Small intestine (tissue), 7 donors: ENCODE data around the gene DPY19L3. TPM values are rescaled to one million over a fixed set of nuclear protein-coding genes. Genes with fewer than 3 reads are reported as not detected.
A peak's percentile ranks its signal among the peaks of the same experiment; 100 is the strongest.
"Not testable (repeated sequence)": the region's sequence is repeated elsewhere in the genome, so short reads cannot be mapped to it uniquely, and the experiment has no call there.

ENCODE experiments used
- DNase-seq, 2 donors: peaks; one replicate each; pipeline versions ENCODE4 v3.0.0 to v3.0.0-alpha.2; 2013
- FAIRE-seq: peaks from 2 replicates; lab custom pipeline; 2012; peaks lifted over from hg19 to GRCh38; lab: Jason Lieb, UNC
- H3K27ac ChIP-seq, 3 donors: one replicate each; pipeline ENCODE4 v1.5.1; 2013; ENCODE audit warnings: low read length in 2 of 3, mild to moderate bottlenecking in 2 of 3, control low read depth in 1 of 3, inconsistent platforms in 1 of 3, low read depth in 1 of 3, moderate library complexity in 1 of 3
- H3K27me3 ChIP-seq, 3 donors: one replicate each; pipeline ENCODE4 v1.6.1; 2013; ENCODE audit warnings: low read length in 3 of 3, inconsistent platforms in 1 of 3; ENCODE audit not compliant: control insufficient read depth in 3 of 3, insufficient read depth in 3 of 3
- H3K36me3 ChIP-seq, 3 donors: one replicate each; pipeline ENCODE4 v1.6.1; 2013; ENCODE audit warnings: low read length in 3 of 3, inconsistent platforms in 1 of 3, low read depth in 1 of 3, mild to moderate bottlenecking in 1 of 3, moderate library complexity in 1 of 3; ENCODE audit not compliant: control insufficient read depth in 3 of 3, insufficient read depth in 2 of 3
- H3K4me1 ChIP-seq, 3 donors: one replicate each; pipeline ENCODE4 v1.6.1; 2013; ENCODE audit warnings: low read length in 2 of 3, inconsistent platforms in 1 of 3, low read depth in 1 of 3, mild to moderate bottlenecking in 1 of 3, moderate library complexity in 1 of 3; ENCODE audit not compliant: control insufficient read depth in 3 of 3, insufficient read depth in 2 of 3
- H3K4me3 ChIP-seq, 3 donors: one replicate each; pipeline ENCODE4 v1.5.1; 2013; ENCODE audit warnings: low read length in 3 of 3, control low read depth in 1 of 3, inconsistent platforms in 1 of 3, low read depth in 1 of 3, mild to moderate bottlenecking in 1 of 3, moderate library complexity in 1 of 3
- H3K9me3 ChIP-seq, 2 donors: one replicate each; pipeline ENCODE4 v1.6.1; 2013; ENCODE audit warnings: low read depth in 1 of 2, low read length in 1 of 2; ENCODE audit not compliant: control insufficient read depth in 2 of 2, insufficient read depth in 1 of 2
- WGBS, 3 donors: extraction: QIAGEN DNeasy Blood & Tissue Kit; methylation state at CpG; one replicate each; pipeline ENCODE4 v1.1.7; 2013; 5-methylcytosine and 5-hydroxymethylcytosine counted together
- polyA plus RNA-seq, 4 donors: library from polyadenylated mRNA; stranded (reverse) in 3 of 4; unstranded in 1 of 4; fragments of 200-250 nt in 3 of 4; fragments of 120-200 nt in 1 of 4; gene quantifications; one replicate each; pipeline versions ENCODE4 v1.2.1 to v1.2.3, GENCODE V29; 2013
- donor health status: healthy with polysubstance abuse.
- donor health status: control.
- donor health status: control.
- donor health status: Bipolar disorder and iron deficiency.
- donor health status: healthy.

The DPY19L3 gene
- polyA plus RNA-seq, 4 donors, result 2.7 to 34.7 (median 3.6) TPM

DNA sequence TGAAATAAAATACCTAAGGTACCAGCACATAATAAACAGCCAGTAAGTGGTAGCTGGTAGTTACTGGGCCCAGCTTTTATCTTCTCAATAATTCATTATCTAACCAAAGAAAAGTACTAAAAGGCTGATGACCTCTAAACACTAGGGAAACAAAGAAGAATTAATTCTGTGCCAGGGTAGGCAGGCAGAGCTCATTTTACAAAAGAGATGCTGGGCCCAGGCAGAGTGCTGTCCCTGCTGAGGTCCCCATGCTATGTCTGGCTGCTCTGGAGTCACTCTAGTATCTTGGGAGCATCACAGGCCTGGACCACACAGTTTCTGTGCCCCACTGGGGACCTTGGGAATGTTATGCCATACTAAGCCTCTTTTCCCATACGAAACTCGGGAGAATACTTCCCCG, 41.9 kb upstream of the DPY19L3 start:
- Histone ChIP-seq H3K27ac (no peak overlapping the region), H3K4me1 (peaks cover 0 to 2% (median 0%) of the 10 kb centered on the region in 3 donors), H3K27me3 (no peaks in the 10 kb centered on the region), H3K9me3 (no peaks in the 10 kb centered on the region), H3K36me3 (peaks cover 4 to 20% (median 17%) of the 10 kb centered on the region in 3 donors), H3K4me3 (no peak overlapping the region)
- no peak for FAIRE-seq
- DNase-seq, result no peak
- WGBS, 3 donors, result 93 to 95% (median 94%) methylated on average over 3 of the region's 3 CpGs

DNA sequence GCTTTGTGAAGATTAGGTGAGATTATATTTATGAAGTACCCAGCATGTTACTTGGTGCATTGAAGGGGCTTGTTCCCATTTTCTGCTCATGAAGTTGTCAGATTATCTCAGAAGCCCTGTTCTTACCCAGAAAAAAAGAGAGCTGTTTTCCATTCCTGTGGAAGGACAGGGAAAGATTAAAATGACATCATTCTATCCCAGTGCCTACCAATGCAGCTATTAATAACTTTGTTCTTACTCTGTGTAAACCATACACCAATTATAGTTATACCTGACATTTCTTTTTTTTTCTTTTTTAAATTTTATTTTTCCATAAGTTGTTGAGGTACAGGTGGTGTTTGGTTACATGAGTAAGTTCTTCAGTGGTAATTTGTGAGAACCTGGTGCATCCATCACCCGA, 41.5 kb upstream of the DPY19L3 start:
- H3K27me3 ChIP-seq, result no peaks in the 10 kb centered on the region
- no peak overlapping the region for H3K27ac ChIP-seq
- peaks cover 4 to 19% (median 17%) of the 10 kb centered on the region in 3 donors for H3K36me3 ChIP-seq
- H3K4me1 ChIP-seq, result peaks cover 0 to 2% (median 0%) of the 10 kb centered on the region in 3 donors
- no peak overlapping the region for H3K4me3 ChIP-seq
- FAIRE-seq (no peak), DNase-seq (no peak)
- 93 to 100% (median 96%) methylated on average over 1 of the region's 1 CpG for WGBS, 3 donors
- H3K9me3 ChIP-seq, result no peaks in the 10 kb centered on the region

DNA sequence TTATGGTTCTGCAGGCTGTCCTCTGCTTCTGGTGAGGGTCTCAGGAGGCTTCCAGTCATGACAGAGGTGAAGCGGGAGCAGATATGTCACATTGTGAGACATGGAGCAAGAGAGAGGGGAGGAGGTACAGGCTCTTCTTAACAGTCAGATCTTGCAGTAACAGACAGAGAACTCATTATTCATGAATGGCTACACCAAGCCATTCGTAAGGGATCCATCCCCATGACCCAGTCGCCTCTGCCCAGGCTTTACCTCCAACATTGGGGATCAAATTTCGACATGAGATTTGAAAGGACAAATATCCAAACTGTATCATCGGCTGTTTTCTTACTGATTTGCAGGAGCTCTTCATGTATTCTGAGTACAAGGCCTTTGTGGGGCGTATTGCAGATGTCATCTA, 38.5 kb upstream of the DPY19L3 start:
- H3K4me1 ChIP-seq, result peaks cover 0 to 2% (median 0%) of the 10 kb centered on the region in 3 donors
- WGBS, 3 donors, result 84 to 86% (median 85%) methylated on average over 6 of the region's 6 CpGs
- DNase-seq (no peak), FAIRE-seq (no peak)
- H3K27me3 ChIP-seq, result no peaks in the 10 kb centered on the region
- H3K9me3 ChIP-seq, result no peaks in the 10 kb centered on the region
- H3K4me3 ChIP-seq, result no peak overlapping the region
- H3K36me3 ChIP-seq, result peaks cover 2 to 23% (median 16%) of the 10 kb centered on the region in 3 donors
- H3K27ac ChIP-seq, result no peak overlapping the region

- Histone ChIP-seq H3K4me1 (peaks cover 2 to 3% (median 2%) of the 10 kb centered on the region in 3 donors), H3K36me3 (peaks cover 0 to 30% (median 12%) of the 10 kb centered on the region in 3 donors), H3K4me3 (no peak overlapping the region), H3K27ac (no peak overlapping the region), H3K27me3 (no peaks in the 10 kb centered on the region), H3K9me3 (peaks cover 0 to 9% of the 10 kb centered on the region in 2 donors)
- no peak for DNase-seq
- WGBS, 3 donors, result 92 to 99% (median 98%) methylated on average over 3 of the region's 3 CpGs
- FAIRE-seq, result no peak
Observed at GRCh38 chr19:32367948-32368536, 37.5 kb upstream of the DPY19L3 start.

DNA sequence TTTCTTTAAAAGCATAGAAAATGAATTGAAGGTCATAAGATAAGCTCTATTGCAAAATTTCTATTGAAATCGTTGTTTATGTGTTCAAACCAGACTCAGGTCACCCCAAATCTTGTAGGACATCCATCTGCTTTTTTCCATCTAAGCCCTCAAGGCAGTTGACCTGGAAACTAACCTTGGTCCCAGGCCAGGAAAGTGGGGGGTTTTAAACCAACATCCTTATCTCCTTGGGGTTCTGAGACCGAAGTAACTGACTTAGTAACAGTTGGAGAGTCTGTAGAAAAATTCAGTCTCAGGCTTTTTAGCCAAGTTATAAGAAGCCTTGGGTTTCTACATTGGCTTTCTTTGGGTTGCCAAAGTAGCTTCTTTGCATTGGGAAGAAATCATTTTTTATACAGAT, 36.8 kb upstream of the DPY19L3 start:
- Histone ChIP-seq H3K4me1 (peaks cover 4 to 9% (median 5%) of the 10 kb centered on the region in 3 donors), H3K36me3 (peaks cover 0 to 28% (median 8%) of the 10 kb centered on the region in 3 donors), H3K4me3 (no peak overlapping the region), H3K9me3 (peaks cover 0 to 9% of the 10 kb centered on the region in 2 donors), H3K27me3 (no peaks in the 10 kb centered on the region), H3K27ac (no peak overlapping the region)
- DNase-seq (no peak), FAIRE-seq (no peak)
- WGBS, 3 donors, result 64 to 85% (median 75%) methylated on average over 2 of the region's 2 CpGs

- Histone ChIP-seq H3K9me3 (peaks cover 0 to 9% of the 10 kb centered on the region in 2 donors), H3K36me3 (peaks cover 3 to 41% (median 4%) of the 10 kb centered on the region in 3 donors), H3K27ac (peak overlapping the region; percentile 64 to 80 (median 75)), H3K4me3 (no peak overlapping the region), H3K27me3 (no peaks in the 10 kb centered on the region), H3K4me1 (peaks cover 4 to 18% (median 5%) of the 10 kb centered on the region in 3 donors)
- WGBS, 3 donors, result 84 to 89% (median 86%) methylated on average over 7 of the region's 7 CpGs
- FAIRE-seq (no peak), DNase-seq (no peak)
Observed at GRCh38 chr19:32372726-32373517, 32.6 kb upstream of the DPY19L3 start.

DNA sequence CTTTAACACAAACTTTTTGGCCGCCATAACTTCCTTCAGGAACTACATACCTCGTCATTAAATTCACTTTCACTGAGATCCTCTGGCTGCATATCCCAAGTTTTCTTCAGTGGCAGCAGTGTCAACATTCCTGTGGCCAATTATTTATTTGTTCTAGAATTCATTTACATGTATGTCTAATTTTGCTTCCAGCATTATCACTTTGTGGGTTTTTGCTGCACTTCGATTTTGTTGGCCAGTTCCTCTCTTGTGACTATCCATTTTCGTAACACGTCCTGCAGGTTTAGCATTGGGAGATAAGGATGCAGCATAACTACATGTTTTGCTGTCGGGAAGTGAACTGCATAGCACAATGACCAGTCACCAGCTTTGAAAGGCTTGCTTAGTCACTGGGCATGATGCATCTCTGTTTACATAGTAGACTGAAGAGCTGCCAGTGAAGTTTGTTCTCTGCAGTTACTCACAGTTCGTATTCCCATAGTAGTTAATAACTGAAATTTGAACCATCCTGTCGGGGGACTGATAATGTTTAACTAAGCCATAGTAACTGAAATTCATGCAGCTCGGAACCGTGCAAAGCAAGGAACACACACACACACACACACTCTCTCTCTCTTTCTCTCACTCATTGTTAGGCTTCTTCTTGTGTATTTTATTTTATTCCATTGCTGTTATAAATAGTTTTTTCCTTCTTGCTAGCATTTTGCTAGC, 31.8 kb upstream of the DPY19L3 start:
- WGBS, 3 donors, result 16 to 45% (median 33%) methylated on average over 10 of the region's 10 CpGs

DNA sequence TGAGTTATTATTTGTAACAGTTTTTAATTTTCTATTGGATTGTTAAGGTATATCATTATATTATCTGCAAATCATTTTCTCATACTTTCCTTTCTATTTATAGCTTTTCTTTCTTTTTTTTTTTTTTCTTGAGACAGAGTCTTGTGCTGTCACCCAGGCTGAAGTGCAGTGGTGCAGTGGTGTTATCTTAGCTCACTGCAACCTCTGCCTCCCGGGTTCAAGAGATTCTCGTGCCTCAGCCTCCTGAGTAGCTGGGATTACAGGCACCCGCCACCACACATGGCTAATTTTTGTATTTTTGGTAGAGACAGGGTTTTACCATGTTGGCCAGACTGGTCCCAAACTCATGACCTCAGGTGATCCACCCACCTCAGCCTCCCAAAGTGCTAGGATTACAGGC, 31.2 kb upstream of the DPY19L3 start:
- peak overlapping the region; percentile 27 to 71 (median 68) for H3K27ac ChIP-seq
- 37 to 71% (median 70%) methylated on average over 3 of the region's 3 CpGs for WGBS, 3 donors
- H3K4me1 ChIP-seq, result peaks cover 4 to 18% (median 5%) of the 10 kb centered on the region in 3 donors
- H3K27me3 ChIP-seq, DNase-seq, H3K4me3 ChIP-seq, H3K9me3 ChIP-seq: not testable (repeated sequence)
- peak; percentile 41 for FAIRE-seq
- H3K36me3 ChIP-seq, result peaks cover 3 to 42% (median 6%) of the 10 kb centered on the region in 3 donors

More for the DNA sequence above, 31.8 kb upstream of the DPY19L3 start:
- H3K36me3 ChIP-seq, result peaks cover 3 to 40% (median 3%) of the 10 kb centered on the region in 3 donors
- DNase-seq (peak; percentile 92 to 97), FAIRE-seq (no peak)
- peaks cover 4 to 18% (median 5%) of the 10 kb centered on the region in 3 donors for H3K4me1 ChIP-seq
- no peak overlapping the region for H3K4me3 ChIP-seq
- H3K27me3 ChIP-seq, result no peaks in the 10 kb centered on the region
- H3K27ac ChIP-seq, result peak overlapping the region; percentile 64 to 80 (median 75)
- H3K9me3 ChIP-seq, result peaks cover 0 to 9% of the 10 kb centered on the region in 2 donors
